ENCODE results near the gene GARNL3. TPM values are rescaled to one million over a fixed set of nuclear protein-coding genes. Genes with fewer than 3 reads are reported as not detected.

Gene GARNL3
- total RNA-seq, 1 experiment from 2014 or later: 15.5 TPM

- TF ChIP-seq EZH2phosphoT487 (IDR thresholded peaks at IDR 0.05; ENCODE audit: borderline replicate concordance, low read length) (no peak), EZH2 (IDR thresholded peaks at IDR 0.05; ENCODE audit: low read length, unreplicated experiment) (no peak), CTCF (conservative IDR thresholded peaks at IDR 0.05; ENCODE audit: low read depth, low read length) (no peak)
- CTCF ChIA-PET: no interaction called here
- Histone ChIP-seq H3K27ac (ENCODE audit: low read length) (no peak overlapping the region), H3K27me3 (ENCODE audit: low read length) (no peaks in the 10 kb centered on the region), H3K9me3 (ENCODE audit: low read length) (no peaks in the 10 kb centered on the region), H4K20me1 (ENCODE audit: low read length) (no peaks in the 10 kb centered on the region), H2AFZ (ENCODE audit: low read length) (no peak overlapping the region), H3F3A (ENCODE audit: low read length, unreplicated experiment) (no peaks in the 10 kb centered on the region), H3K9ac (ENCODE audit: low read length) (no peak overlapping the region), H3K4me1 (ENCODE audit: insufficient read depth, low read length) (peaks cover 16% of the 10 kb centered on the region), H3K4me2 (ENCODE audit: low read length) (no peak overlapping the region), H3K36me3 (ENCODE audit: low read depth, low read length) (no peaks in the 10 kb centered on the region), H3K9me2 (replicated peaks; ENCODE audit: low read length) (no peaks in the 10 kb centered on the region), H3K4me3 (ENCODE audit: low read length) (no peak overlapping the region), H3K79me2 (ENCODE audit: low read length) (no peaks in the 10 kb centered on the region)
- DNase-seq: no peak
- no peak for ATAC-seq
- POLR2A ChIA-PET (ENCODE audit: unreplicated experiment): no interaction called here
- BruUV-seq (replicated peaks): no TSS peak
- intact Hi-C loops (cut with micrococcal nuclease): loop anchor here (10.0 kb wide), 1 partner anchor 55 kb away; no protein-coding TSS in a partner anchor
Observed at GRCh38 chr9:127389381-127390247, 125.0 kb downstream of the GARNL3 start.

- TF ChIP-seq EZH2 (IDR thresholded peaks at IDR 0.05; ENCODE audit: low read length, unreplicated experiment) (no peak), EZH2phosphoT487 (IDR thresholded peaks at IDR 0.05; ENCODE audit: borderline replicate concordance, low read length) (no peak), CTCF (conservative IDR thresholded peaks at IDR 0.05; ENCODE audit: low read depth, low read length) (no peak)
- H3K36me3 ChIP-seq (ENCODE audit: low read depth, low read length): no peaks in the 10 kb centered on the region
- H3K9ac ChIP-seq (ENCODE audit: low read length): no peak overlapping the region
- H3K4me3 ChIP-seq (ENCODE audit: low read length): no peak overlapping the region
- H3F3A ChIP-seq (ENCODE audit: low read length, unreplicated experiment): no peaks in the 10 kb centered on the region
- no peaks in the 10 kb centered on the region for H4K20me1 ChIP-seq (ENCODE audit: low read length)
- no peak overlapping the region for H2AFZ ChIP-seq (ENCODE audit: low read length)
- ChIA-PET POLR2A (ENCODE audit: unreplicated experiment) (no interaction called here), CTCF (no interaction called here)
- H3K79me2 ChIP-seq (ENCODE audit: low read length): no peaks in the 10 kb centered on the region
- H3K9me2 ChIP-seq (replicated peaks; ENCODE audit: low read length): no peaks in the 10 kb centered on the region
- ATAC-seq: no peak
- DNase-seq: no peak
- H3K27me3 ChIP-seq (ENCODE audit: low read length): no peaks in the 10 kb centered on the region
- H3K4me2 ChIP-seq (ENCODE audit: low read length): no peak overlapping the region
- intact Hi-C loops (cut with micrococcal nuclease): no loop called here
- H3K4me1 ChIP-seq (ENCODE audit: insufficient read depth, low read length): peaks cover 16% of the 10 kb centered on the region
- H3K9me3 ChIP-seq (ENCODE audit: low read length): no peaks in the 10 kb centered on the region
- no TSS peak for BruUV-seq (replicated peaks)
- H3K27ac ChIP-seq (ENCODE audit: low read length): no peak overlapping the region
Observed at GRCh38 chr9:127390248-127390545, 125.6 kb downstream of the GARNL3 start.

- TF ChIP-seq EZH2phosphoT487 (IDR thresholded peaks at IDR 0.05; ENCODE audit: borderline replicate concordance, low read length) (no peak), EZH2 (IDR thresholded peaks at IDR 0.05; ENCODE audit: low read length, unreplicated experiment) (no peak), CTCF (conservative IDR thresholded peaks at IDR 0.05; ENCODE audit: low read depth, low read length) (no peak)
- DNase-seq (no peak), ATAC-seq (no peak)
- ChIA-PET POLR2A (ENCODE audit: unreplicated experiment) (no interaction called here), CTCF (no interaction called here)
- no peak overlapping the region for H3K27ac ChIP-seq (ENCODE audit: low read length)
- no peaks in the 10 kb centered on the region for H3K9me2 ChIP-seq (replicated peaks; ENCODE audit: low read length)
- no peak overlapping the region for H3K9ac ChIP-seq (ENCODE audit: low read length)
- no peak overlapping the region for H2AFZ ChIP-seq (ENCODE audit: low read length)
- no peaks in the 10 kb centered on the region for H3K27me3 ChIP-seq (ENCODE audit: low read length)
- H3K4me1 ChIP-seq (ENCODE audit: insufficient read depth, low read length): peaks cover 16% of the 10 kb centered on the region
- no peaks in the 10 kb centered on the region for H3K9me3 ChIP-seq (ENCODE audit: low read length)
- intact Hi-C loops (cut with micrococcal nuclease): no loop called here
- no peaks in the 10 kb centered on the region for H4K20me1 ChIP-seq (ENCODE audit: low read length)
- no TSS peak for BruUV-seq (replicated peaks)
- no peak overlapping the region for H3K4me3 ChIP-seq (ENCODE audit: low read length)
- no peak overlapping the region for H3K4me2 ChIP-seq (ENCODE audit: low read length)
- no peaks in the 10 kb centered on the region for H3K79me2 ChIP-seq (ENCODE audit: low read length)
- H3K36me3 ChIP-seq (ENCODE audit: low read depth, low read length): no peaks in the 10 kb centered on the region
- no peaks in the 10 kb centered on the region for H3F3A ChIP-seq (ENCODE audit: low read length, unreplicated experiment)
Observed at GRCh38 chr9:127390563-127390962, 126.0 kb downstream of the GARNL3 start.

Data from PC-3 (cell line).